H9 (cell line): ENCODE results near the gene NFXL1. TPM values are rescaled to one million over a fixed set of nuclear protein-coding genes. Genes with fewer than 3 reads are reported as not detected.

Source experiments
- DNase-seq: peaks from one replicate; pipeline ENCODE4 v3.0.0-alpha.2; 2017
- H2AFZ ChIP-seq: one replicate; pipeline ENCODE4 v1.6.1; 2013; ENCODE audit warnings: mild to moderate bottlenecking, low read length, control low read depth, moderate library complexity
- H2AK5ac ChIP-seq: 2 replicates; pipeline ENCODE4 v1.6.1; 2013; ENCODE audit warnings: low read length, control low read depth, mixed read lengths; ENCODE audit not compliant: insufficient read length
- H2BK120ac ChIP-seq: one replicate; pipeline ENCODE4 v1.6.1; 2013; ENCODE audit warnings: low read depth, mild to moderate bottlenecking, low read length, control low read depth, inconsistent platforms; ENCODE audit not compliant: poor library complexity, severe bottlenecking
- H2BK12ac ChIP-seq: 2 replicates; pipeline ENCODE4 v1.6.1; 2013; ENCODE audit warnings: low read length, control low read depth, mixed read lengths, low read depth; ENCODE audit not compliant: insufficient read length
- H2BK15ac ChIP-seq: 2 replicates; pipeline ENCODE4 v1.6.1; 2013; ENCODE audit warnings: low read depth, low read length, control low read depth
- H2BK20ac ChIP-seq: one replicate; pipeline ENCODE4 v1.6.1; 2013; ENCODE audit warnings: low read depth, mild to moderate bottlenecking, low read length, control low read depth, inconsistent platforms; ENCODE audit not compliant: poor library complexity, severe bottlenecking
- H2BK5ac ChIP-seq: 2 replicates; pipeline ENCODE4 v1.6.1; 2013; ENCODE audit warnings: low read length, control low read depth, mixed read lengths; ENCODE audit not compliant: insufficient read length
- H3K14ac ChIP-seq: 2 replicates; pipeline ENCODE4 v1.6.1; 2013; ENCODE audit warnings: low read length, control low read depth; ENCODE audit not compliant: insufficient read depth
- H3K18ac ChIP-seq: 2 replicates; pipeline ENCODE4 v1.6.1; 2013; ENCODE audit warnings: low read depth, mild to moderate bottlenecking, mixed read lengths, low read length, control low read depth; ENCODE audit not compliant: insufficient read length
- H3K23ac ChIP-seq: 2 replicates; pipeline ENCODE4 v1.6.1; 2013; ENCODE audit warnings: low read length, control low read depth, mixed read lengths, low read depth; ENCODE audit not compliant: insufficient read length
- H3K23me2 ChIP-seq: 2 replicates; pipeline ENCODE4 v1.6.1; 2013; ENCODE audit warnings: low read depth, mild to moderate bottlenecking, mixed read lengths, low read length, control low read depth; ENCODE audit not compliant: insufficient read length, poor library complexity, severe bottlenecking
- H3K27ac ChIP-seq: 2 replicates; pipeline ENCODE4 v1.5.1; 2013; ENCODE audit warnings: low read length, control low read depth, mixed read lengths, low read depth; ENCODE audit not compliant: insufficient read length
- H3K27me3 ChIP-seq: 2 replicates; pipeline ENCODE4 v1.6.1; 2013; ENCODE audit warnings: low read length, control low read depth, inconsistent platforms; ENCODE audit not compliant: insufficient read depth
- H3K4ac ChIP-seq: 2 replicates; pipeline ENCODE4 v1.6.1; 2013; ENCODE audit warnings: low read depth, mild to moderate bottlenecking, control low read depth, inconsistent platforms, low read length, moderate library complexity
- H3K4me1 ChIP-seq: 2 replicates; pipeline ENCODE4 v1.6.1; 2013; ENCODE audit warnings: low read length, control low read depth, inconsistent platforms; ENCODE audit not compliant: insufficient read depth
- H3K4me2 ChIP-seq: 2 replicates; pipeline ENCODE4 v1.6.1; 2013; ENCODE audit warnings: low read length, control low read depth, mixed read lengths; ENCODE audit not compliant: insufficient read length, insufficient read depth
- H3K56ac ChIP-seq: 2 replicates; pipeline ENCODE4 v1.6.1; 2013; ENCODE audit warnings: low read depth, mild to moderate bottlenecking, mixed read lengths, low read length, control low read depth; ENCODE audit not compliant: insufficient read length
- H3K79me1 ChIP-seq: 2 replicates; pipeline ENCODE4 v1.6.1; 2013; ENCODE audit warnings: low read depth, mild to moderate bottlenecking, moderate library complexity, low read length, control low read depth, inconsistent platforms; ENCODE audit not compliant: insufficient read depth, poor library complexity, severe bottlenecking
- H3K79me2 ChIP-seq: 2 replicates; pipeline ENCODE4 v1.6.1; 2013; ENCODE audit warnings: low read length, control low read depth, inconsistent platforms; ENCODE audit not compliant: insufficient read depth
- H3K9ac ChIP-seq: 2 replicates; pipeline ENCODE4 v1.6.1; 2013; ENCODE audit warnings: low read length, control low read depth, mixed read lengths; ENCODE audit not compliant: insufficient read length; ENCODE audit errors: extremely low read depth
- H3K9me3 ChIP-seq: one replicate; pipeline ENCODE4 v1.6.1; 2013; ENCODE audit warnings: low read depth, low read length, inconsistent platforms; ENCODE audit not compliant: control insufficient read depth
- H3T11ph ChIP-seq: one replicate; pipeline ENCODE4 v1.6.1; 2013; ENCODE audit warnings: mild to moderate bottlenecking, low read length, control low read depth, inconsistent platforms
- H4K20me1 ChIP-seq: one replicate; pipeline ENCODE4 v1.6.1; 2013; ENCODE audit not compliant: control insufficient read depth, insufficient read length, insufficient read depth
- H4K5ac ChIP-seq: 2 replicates; pipeline ENCODE4 v1.6.1; 2013; ENCODE audit warnings: low read depth, mild to moderate bottlenecking, mixed read lengths, low read length, control low read depth; ENCODE audit not compliant: insufficient read length
- H4K8ac ChIP-seq: replicated peaks from 2 replicates; pipeline ENCODE4 v1.6.1; 2013; ENCODE audit warnings: low read length, control low read depth, mixed read lengths, low read depth; ENCODE audit not compliant: insufficient read length
- H4K91ac ChIP-seq: 2 replicates; pipeline ENCODE4 v1.6.1; 2013; ENCODE audit warnings: low read depth, mild to moderate bottlenecking, moderate library complexity, mixed read lengths, low read length, control low read depth; ENCODE audit not compliant: insufficient read length
- H3K27ac Mint-ChIP-seq, 3 experiments: 2 replicates in 2 of 3; 3 replicates in 1 of 3; pipeline ENCODE4 v1.8.0; 2020 to 2021; ENCODE audit warnings: mixed read lengths in 3 of 3, mild to moderate bottlenecking in 1 of 3, moderate library complexity in 1 of 3
- H3K27me3 Mint-ChIP-seq: 2 replicates; pipeline ENCODE4 v1.8.0; 2021; ENCODE audit warnings: low read depth, mild to moderate bottlenecking, moderate library complexity, mixed read lengths
- H3K36me3 Mint-ChIP-seq, 3 experiments: 2 replicates in 2 of 3; 3 replicates in 1 of 3; pipeline ENCODE4 v1.8.0; 2020 to 2021; ENCODE audit warnings: low read depth in 3 of 3, mixed read lengths in 3 of 3; ENCODE audit not compliant: insufficient read depth in 1 of 3
- H3K4me1 Mint-ChIP-seq, 2 experiments: 2 replicates each; pipeline ENCODE4 v1.8.0; 2020; ENCODE audit warnings: mixed read lengths in 2 of 2
- H3K4me3 Mint-ChIP-seq, 2 experiments: 2 replicates in 1 of 2; 3 replicates in 1 of 2; pipeline ENCODE4 v1.8.0; 2020 to 2021; ENCODE audit warnings: mild to moderate bottlenecking in 2 of 2, mixed read lengths in 2 of 2, moderate library complexity in 1 of 2
- H3K9me3 Mint-ChIP-seq, 2 experiments: 2 replicates in 1 of 2; 3 replicates in 1 of 2; pipeline ENCODE4 v1.8.0; 2020; ENCODE audit warnings: mild to moderate bottlenecking in 2 of 2, mixed read lengths in 2 of 2, moderate library complexity in 1 of 2
- WGBS: extraction: QIAGEN DNeasy Blood & Tissue Kit; methylation state at CpG from one replicate; pipeline ENCODE4 v1.1.7; 2013; ENCODE audit warnings: missing lambda C conversion rate, low lambda C conversion rate, mixed read lengths; ENCODE audit not compliant: insufficient read length; ENCODE audit errors: extremely low coverage; 5-methylcytosine and 5-hydroxymethylcytosine counted together
- total RNA-seq: library from RNA; stranded (reverse); gene quantifications from 2 replicates; pipeline ENCODE4 v1.2.1, GENCODE V29; 2021
- TF ChIP-seq, protein P1 (sequence below): fragments of 200-600 bp; sonication (generic); conservative IDR thresholded peaks from 3 replicates; pipeline ENCODE4 v1.8.0; 2021; ENCODE audit warnings: antibody characterized with exemption, mild to moderate bottlenecking

NFXL1 gene
- total RNA-seq, 1 experiment from 2014 or later, result 33.8 TPM

GRCh38 chr4:47939456-47939855, 25.1 kb upstream of the NFXL1 start:
- H3K27me3 Mint-ChIP-seq, result no peaks in the 10 kb centered on the region
- Histone ChIP-seq H3K4me1 (no peaks in the 10 kb centered on the region), H3K4ac (no peak overlapping the region), H2BK15ac (no peak overlapping the region), H3K79me1 (no peaks in the 10 kb centered on the region), H3K23ac (no peak overlapping the region), H2BK20ac (no peak overlapping the region), H3K27me3 (no peaks in the 10 kb centered on the region), H2BK120ac (no peak overlapping the region), H3K4me2 (no peak overlapping the region), H3K79me2 (no peaks in the 10 kb centered on the region), H3K23me2 (no peaks in the 10 kb centered on the region), H4K5ac (no peak overlapping the region), H2AFZ (no peak overlapping the region), H3T11ph (no peak overlapping the region), H4K20me1 (no peaks in the 10 kb centered on the region), H3K18ac (no peak overlapping the region), H2AK5ac (no peak overlapping the region), H3K27ac (no peak overlapping the region), H2BK12ac (no peak overlapping the region), H2BK5ac (no peak overlapping the region), H3K56ac (no peak overlapping the region), H3K9ac (no peak overlapping the region), H4K8ac (no peak overlapping the region), H3K9me3 (no peaks in the 10 kb centered on the region), H3K14ac (no peak overlapping the region), H4K91ac (no peak overlapping the region)
- no peaks in the 10 kb centered on the region for H3K36me3 Mint-ChIP-seq
- WGBS, result no CpG with 5 or more reads among the region's 5 CpGs
- DNase-seq, result no peak
- peaks cover 6 to 15% of the 10 kb centered on the region in 2 experiments for H3K4me1 Mint-ChIP-seq
- no peak overlapping the region for H3K4me3 Mint-ChIP-seq
- no peak overlapping the region for H3K27ac Mint-ChIP-seq
- H3K9me3 Mint-ChIP-seq, result no peaks in the 10 kb centered on the region
- TF ChIP-seq, protein P1, sequence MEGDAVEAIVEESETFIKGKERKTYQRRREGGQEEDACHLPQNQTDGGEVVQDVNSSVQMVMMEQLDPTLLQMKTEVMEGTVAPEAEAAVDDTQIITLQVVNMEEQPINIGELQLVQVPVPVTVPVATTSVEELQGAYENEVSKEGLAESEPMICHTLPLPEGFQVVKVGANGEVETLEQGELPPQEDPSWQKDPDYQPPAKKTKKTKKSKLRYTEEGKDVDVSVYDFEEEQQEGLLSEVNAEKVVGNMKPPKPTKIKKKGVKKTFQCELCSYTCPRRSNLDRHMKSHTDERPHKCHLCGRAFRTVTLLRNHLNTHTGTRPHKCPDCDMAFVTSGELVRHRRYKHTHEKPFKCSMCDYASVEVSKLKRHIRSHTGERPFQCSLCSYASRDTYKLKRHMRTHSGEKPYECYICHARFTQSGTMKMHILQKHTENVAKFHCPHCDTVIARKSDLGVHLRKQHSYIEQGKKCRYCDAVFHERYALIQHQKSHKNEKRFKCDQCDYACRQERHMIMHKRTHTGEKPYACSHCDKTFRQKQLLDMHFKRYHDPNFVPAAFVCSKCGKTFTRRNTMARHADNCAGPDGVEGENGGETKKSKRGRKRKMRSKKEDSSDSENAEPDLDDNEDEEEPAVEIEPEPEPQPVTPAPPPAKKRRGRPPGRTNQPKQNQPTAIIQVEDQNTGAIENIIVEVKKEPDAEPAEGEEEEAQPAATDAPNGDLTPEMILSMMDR, result no peak
